Measurements from ENCODE around the gene KIF2C. TPM values are rescaled to one million over a fixed set of nuclear protein-coding genes. Genes with fewer than 3 reads are reported as not detected.

KIF2C gene
- total and polyA plus RNA-seq, 9 of the 15 experiments (the other 6 are each of a cell fraction or from before 2014, with no cell fraction given) = 84.9 to 226 (median 169) TPM

DNA sequence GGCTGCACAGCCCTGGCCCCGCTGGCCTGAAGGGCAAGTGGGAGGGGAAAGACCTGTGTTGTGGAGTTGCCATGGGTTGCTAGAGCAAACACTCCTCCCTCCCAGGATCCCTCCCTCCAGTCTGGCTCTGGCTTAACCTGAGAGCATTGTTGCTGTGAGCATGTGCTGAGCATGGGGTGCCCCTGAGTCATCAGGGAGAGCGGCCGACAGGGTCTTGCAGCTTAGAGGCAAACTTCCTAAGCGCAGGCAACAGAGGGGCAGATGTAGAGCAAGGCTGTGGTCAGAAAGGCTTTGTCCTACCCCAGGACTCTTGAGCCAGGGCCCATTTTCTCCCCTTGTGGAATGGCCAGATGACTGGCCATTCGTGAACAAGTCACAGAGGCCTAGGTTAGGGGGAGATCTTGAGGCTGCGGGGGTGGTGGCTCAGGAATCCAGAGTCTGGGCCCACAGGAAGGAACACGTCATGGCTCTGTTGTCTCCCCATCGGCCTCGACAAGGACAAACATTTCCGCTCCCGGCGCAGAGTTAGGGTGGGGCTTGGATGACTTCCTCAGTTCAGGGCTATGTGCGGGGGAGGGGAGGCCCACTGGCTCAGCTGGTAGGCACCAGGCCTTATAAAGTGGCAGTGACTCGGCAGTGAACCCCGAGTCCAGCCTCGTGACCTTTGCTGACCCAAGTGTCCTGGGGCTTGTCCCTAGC is 67.9 kb downstream of the KIF2C start:
- Histone ChIP-seq H3K4me3 (peak overlapping the region; percentile 30; the same call in 1 of the 2 replicates), H3K79me2 (ENCODE audit: control insufficient read depth, insufficient read depth, low read length) (peaks cover 16% of the 10 kb centered on the region; the same call in 1 of the 3 replicates), H3K27ac (ENCODE audit: extremely low read depth, low read depth, low read length) (peak overlapping the region; percentile 100), H2AFZ (ENCODE audit: low read depth, low read length) (peak overlapping the region; percentile 96), H3K36me3 (ENCODE audit: control insufficient read depth, insufficient read depth, low read length) (peaks cover 43% of the 10 kb centered on the region; the same call in 2 of the 3 replicates), H3K4me2 (ENCODE audit: insufficient read depth, low read length) (peak overlapping the region; percentile 80), H3K9ac (ENCODE audit: insufficient read depth in 1 of 2, low read depth in 2 of 2, low read length in 2 of 2) (peak overlapping the region; percentile 86 to 92), H3K9me3 (replicated peaks; ENCODE audit: control insufficient read depth, insufficient read depth, low read depth, low read length) (no peaks in the 10 kb centered on the region), H3K27me3 (ENCODE audit: control insufficient read depth in 2 of 2, insufficient read depth in 2 of 2, low read length in 2 of 2) (no peaks in the 10 kb centered on the region), H4K20me1 (replicated peaks; ENCODE audit: control insufficient read depth, insufficient read depth, low read length) (no peaks in the 10 kb centered on the region), H3K4me1 (replicated peaks in 1 of 2; ENCODE audit: control insufficient read depth in 2 of 2, insufficient read depth in 2 of 2, low read length in 2 of 2) (peaks cover 59 to 72% of the 10 kb centered on the region in 2 experiments), H3K9me1 (ENCODE audit: control insufficient read depth, insufficient read depth, low read length) (peaks cover 6% of the 10 kb centered on the region)
- intact Hi-C loops (cut with micrococcal nuclease) (loop anchor here (1.0 to 10.0 kb wide), 3 partner anchors 12 to 205 kb away; partner anchors contain the start of gene UROD), in situ Hi-C loops (cut with MboI) (loop anchor here (10.0 kb wide), 1 partner anchor 687 kb away; the partner anchor contains the start of gene TESK2)
- peak; percentile 86 to 99 (median 90) for DNase-seq (ENCODE audit: extremely low read depth in 1 of 4, low spot score in 3 of 4)
- BruUV-seq (replicated peaks) = no TSS peak
- CTCF ChIA-PET (ENCODE audit: low intra/inter-chr PET ratio) = no interaction called here
- 1% methylated on average over 16 of the region's 16 CpGs for WGBS (ENCODE audit: insufficient coverage, low coverage, missing lambda C conversion rate)
- ATAC-seq = peak; percentile 84
- POLR2A ChIA-PET = interaction anchor here (0.6 to 16.9 kb wide), 22 partner anchors 7 to 1112 kb away, joined by 3 to 594 read pairs (median 4); partner anchors contain the start of genes BEST4, HECTD3, PLK3 and RNU5D-1
- peak; percentile 100 for FAIRE-seq
- TF ChIP-seq, protein P1, sequence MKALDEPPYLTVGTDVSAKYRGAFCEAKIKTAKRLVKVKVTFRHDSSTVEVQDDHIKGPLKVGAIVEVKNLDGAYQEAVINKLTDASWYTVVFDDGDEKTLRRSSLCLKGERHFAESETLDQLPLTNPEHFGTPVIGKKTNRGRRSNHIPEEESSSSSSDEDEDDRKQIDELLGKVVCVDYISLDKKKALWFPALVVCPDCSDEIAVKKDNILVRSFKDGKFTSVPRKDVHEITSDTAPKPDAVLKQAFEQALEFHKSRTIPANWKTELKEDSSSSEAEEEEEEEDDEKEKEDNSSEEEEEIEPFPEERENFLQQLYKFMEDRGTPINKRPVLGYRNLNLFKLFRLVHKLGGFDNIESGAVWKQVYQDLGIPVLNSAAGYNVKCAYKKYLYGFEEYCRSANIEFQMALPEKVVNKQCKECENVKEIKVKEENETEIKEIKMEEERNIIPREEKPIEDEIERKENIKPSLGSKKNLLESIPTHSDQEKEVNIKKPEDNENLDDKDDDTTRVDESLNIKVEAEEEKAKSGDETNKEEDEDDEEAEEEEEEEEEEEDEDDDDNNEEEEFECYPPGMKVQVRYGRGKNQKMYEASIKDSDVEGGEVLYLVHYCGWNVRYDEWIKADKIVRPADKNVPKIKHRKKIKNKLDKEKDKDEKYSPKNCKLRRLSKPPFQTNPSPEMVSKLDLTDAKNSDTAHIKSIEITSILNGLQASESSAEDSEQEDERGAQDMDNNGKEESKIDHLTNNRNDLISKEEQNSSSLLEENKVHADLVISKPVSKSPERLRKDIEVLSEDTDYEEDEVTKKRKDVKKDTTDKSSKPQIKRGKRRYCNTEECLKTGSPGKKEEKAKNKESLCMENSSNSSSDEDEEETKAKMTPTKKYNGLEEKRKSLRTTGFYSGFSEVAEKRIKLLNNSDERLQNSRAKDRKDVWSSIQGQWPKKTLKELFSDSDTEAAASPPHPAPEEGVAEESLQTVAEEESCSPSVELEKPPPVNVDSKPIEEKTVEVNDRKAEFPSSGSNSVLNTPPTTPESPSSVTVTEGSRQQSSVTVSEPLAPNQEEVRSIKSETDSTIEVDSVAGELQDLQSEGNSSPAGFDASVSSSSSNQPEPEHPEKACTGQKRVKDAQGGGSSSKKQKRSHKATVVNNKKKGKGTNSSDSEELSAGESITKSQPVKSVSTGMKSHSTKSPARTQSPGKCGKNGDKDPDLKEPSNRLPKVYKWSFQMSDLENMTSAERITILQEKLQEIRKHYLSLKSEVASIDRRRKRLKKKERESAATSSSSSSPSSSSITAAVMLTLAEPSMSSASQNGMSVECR (CRISPR knock-in tag; IDR thresholded peaks at IDR 0.05) = peak; percentile 73; the same call in 1 of the 2 replicates
- TF ChIP-seq ZNF75A (CRISPR knock-in tag; IDR thresholded peaks at IDR 0.05) = no peak
- peak; percentile 85 for TF ChIP-seq SUPT5H (IDR thresholded peaks at IDR 0.05)
- TF ChIP-seq MXD1 (CRISPR knock-in tag; IDR thresholded peaks at IDR 0.05; ENCODE audit: borderline replicate concordance, poor library complexity, severe bottlenecking) = no peak
- TF ChIP-seq NR3C1 (CRISPR knock-in tag; IDR thresholded peaks at IDR 0.05) = no peak
- TF ChIP-seq MTA1 (IDR thresholded peaks at IDR 0.05; ENCODE audit: borderline replicate concordance) = no peak
- TF ChIP-seq FOXJ2 (tag; IDR thresholded peaks at IDR 0.05) = peak; percentile 100
- TF ChIP-seq, protein P2, sequence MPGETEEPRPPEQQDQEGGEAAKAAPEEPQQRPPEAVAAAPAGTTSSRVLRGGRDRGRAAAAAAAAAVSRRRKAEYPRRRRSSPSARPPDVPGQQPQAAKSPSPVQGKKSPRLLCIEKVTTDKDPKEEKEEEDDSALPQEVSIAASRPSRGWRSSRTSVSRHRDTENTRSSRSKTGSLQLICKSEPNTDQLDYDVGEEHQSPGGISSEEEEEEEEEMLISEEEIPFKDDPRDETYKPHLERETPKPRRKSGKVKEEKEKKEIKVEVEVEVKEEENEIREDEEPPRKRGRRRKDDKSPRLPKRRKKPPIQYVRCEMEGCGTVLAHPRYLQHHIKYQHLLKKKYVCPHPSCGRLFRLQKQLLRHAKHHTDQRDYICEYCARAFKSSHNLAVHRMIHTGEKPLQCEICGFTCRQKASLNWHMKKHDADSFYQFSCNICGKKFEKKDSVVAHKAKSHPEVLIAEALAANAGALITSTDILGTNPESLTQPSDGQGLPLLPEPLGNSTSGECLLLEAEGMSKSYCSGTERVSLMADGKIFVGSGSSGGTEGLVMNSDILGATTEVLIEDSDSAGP (CRISPR knock-in tag; IDR thresholded peaks at IDR 0.05) = no peak
- no peak; the same call in 1 of the 2 replicates for TF ChIP-seq ERF (CRISPR knock-in tag; IDR thresholded peaks at IDR 0.05)
- TF ChIP-seq ZNF134 (CRISPR knock-in tag; conservative IDR thresholded peaks at IDR 0.05) = peak; percentile 78
- no peak; the same call in 1 of the 2 replicates for TF ChIP-seq ZNF695 (CRISPR knock-in tag; IDR thresholded peaks at IDR 0.05)
- peak; percentile 72; the same call in 1 of the 2 replicates for TF ChIP-seq ZNF445 (CRISPR knock-in tag; IDR thresholded peaks at IDR 0.05; ENCODE audit: low read depth)

Measured in K562 (cell line).